GM19452 (cell line): Measurements from ENCODE around the gene SNAPC4.

Experiments
- ATAC-seq: cut with Tn5 transposase; IDR thresholded peaks from one replicate; pipeline ENCODE4 v1.9.1; 2021; ENCODE audit not compliant: unreplicated experiment

Gene SNAPC4, protein sequence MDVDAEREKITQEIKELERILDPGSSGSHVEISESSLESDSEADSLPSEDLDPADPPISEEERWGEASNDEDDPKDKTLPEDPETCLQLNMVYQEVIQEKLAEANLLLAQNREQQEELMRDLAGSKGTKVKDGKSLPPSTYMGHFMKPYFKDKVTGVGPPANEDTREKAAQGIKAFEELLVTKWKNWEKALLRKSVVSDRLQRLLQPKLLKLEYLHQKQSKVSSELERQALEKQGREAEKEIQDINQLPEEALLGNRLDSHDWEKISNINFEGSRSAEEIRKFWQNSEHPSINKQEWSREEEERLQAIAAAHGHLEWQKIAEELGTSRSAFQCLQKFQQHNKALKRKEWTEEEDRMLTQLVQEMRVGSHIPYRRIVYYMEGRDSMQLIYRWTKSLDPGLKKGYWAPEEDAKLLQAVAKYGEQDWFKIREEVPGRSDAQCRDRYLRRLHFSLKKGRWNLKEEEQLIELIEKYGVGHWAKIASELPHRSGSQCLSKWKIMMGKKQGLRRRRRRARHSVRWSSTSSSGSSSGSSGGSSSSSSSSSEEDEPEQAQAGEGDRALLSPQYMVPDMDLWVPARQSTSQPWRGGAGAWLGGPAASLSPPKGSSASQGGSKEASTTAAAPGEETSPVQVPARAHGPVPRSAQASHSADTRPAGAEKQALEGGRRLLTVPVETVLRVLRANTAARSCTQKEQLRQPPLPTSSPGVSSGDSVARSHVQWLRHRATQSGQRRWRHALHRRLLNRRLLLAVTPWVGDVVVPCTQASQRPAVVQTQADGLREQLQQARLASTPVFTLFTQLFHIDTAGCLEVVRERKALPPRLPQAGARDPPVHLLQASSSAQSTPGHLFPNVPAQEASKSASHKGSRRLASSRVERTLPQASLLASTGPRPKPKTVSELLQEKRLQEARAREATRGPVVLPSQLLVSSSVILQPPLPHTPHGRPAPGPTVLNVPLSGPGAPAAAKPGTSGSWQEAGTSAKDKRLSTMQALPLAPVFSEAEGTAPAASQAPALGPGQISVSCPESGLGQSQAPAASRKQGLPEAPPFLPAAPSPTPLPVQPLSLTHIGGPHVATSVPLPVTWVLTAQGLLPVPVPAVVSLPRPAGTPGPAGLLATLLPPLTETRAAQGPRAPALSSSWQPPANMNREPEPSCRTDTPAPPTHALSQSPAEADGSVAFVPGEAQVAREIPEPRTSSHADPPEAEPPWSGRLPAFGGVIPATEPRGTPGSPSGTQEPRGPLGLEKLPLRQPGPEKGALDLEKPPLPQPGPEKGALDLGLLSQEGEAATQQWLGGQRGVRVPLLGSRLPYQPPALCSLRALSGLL (N-terminal part only)

DNA sequence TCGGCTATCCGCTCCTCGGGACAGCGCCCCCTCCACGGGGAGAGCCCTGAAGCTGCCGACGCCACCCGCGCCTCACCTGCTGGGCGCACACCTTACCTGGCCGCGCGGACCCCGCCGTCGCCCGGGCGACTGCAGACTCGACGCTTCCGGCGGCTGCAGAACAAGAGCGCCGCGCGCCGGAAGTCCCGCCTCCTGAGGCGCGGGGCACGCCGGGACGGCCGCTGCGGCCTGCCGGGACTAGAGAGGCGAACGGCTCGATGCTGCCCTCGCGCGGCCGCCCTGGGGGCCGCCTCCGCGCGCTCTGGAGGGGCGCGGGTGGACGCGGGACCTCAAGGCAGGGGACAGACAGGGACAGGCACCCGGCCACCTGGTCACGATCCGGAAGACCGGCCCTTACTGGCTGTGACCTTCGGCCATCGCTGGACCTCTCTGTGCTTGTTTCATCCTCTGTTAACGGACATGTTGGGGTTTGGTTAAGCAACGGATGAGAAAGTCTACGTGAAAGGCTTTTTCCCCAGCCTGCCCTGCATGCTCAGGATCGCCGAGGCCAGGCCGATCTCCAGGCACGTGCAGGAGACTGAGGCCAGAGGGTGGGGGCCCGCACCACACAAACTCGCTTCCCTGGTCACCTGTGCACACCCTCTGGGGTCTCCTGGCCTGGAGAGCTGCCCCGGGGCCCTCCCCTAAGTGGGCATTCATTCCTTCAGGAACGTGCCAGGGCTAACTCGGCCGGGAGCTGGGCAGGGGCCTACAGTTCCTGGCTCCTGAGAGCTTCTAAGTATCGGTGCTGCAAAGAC, at the start of gene SNAPC4:
TSS of gene SNAPC4 (minus strand) at position 133 of the 797 bp plus-strand sequence. CDS start 1,742 bp downstream, outside the sequence.
- peak; percentile 68 for ATAC-seq

DNA sequence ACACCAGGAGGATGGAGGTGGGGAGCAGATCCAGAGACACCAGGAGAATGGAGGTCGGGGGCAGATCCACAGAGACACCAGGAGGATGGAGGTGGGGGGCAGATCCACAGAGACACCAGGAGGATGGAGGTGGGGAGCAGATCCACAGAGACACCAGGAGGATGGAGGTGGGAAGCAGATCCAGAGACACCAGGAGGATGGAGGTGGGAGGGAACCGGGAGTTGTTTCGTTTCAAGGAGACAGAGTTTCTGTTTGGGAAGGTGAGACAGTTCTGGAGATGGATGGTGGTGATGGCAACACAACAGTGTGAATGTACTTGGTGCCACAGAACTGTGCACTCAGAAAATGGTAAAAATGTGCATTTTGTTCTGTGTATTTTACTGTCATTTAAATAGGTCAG, 48.7 kb upstream of the SNAPC4 start:
- ATAC-seq, result no peak

DNA sequence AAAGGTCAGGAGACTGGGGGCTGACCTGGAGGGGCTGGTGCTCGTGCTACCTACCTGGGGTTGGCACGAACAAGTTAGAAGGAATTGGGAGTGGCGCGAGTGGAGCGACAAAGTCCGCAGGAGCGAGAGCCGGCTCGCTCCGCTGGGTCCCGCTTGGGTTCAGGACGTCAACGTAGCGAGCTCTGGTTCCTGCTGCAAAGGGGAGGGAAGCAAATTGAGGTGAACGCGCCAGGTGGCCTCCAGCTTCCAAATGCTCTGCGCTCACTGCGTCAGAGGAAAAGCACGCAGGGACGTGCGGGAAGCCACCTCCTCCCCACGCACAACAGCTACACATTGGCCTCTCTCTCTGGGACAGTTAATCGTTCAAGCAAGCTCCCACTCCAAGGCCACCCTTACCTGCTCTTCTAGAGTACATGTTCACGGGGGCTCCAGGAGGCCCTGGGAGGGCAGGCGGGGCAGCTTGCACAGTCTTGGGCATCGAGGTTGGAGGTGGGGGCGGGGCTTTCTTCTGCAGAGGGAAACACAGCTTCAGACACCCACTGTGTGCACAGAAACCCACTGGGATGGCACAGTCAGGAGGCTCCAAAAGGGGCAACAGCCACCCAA, 47.3 kb upstream of the SNAPC4 start:
- no peak for ATAC-seq

DNA sequence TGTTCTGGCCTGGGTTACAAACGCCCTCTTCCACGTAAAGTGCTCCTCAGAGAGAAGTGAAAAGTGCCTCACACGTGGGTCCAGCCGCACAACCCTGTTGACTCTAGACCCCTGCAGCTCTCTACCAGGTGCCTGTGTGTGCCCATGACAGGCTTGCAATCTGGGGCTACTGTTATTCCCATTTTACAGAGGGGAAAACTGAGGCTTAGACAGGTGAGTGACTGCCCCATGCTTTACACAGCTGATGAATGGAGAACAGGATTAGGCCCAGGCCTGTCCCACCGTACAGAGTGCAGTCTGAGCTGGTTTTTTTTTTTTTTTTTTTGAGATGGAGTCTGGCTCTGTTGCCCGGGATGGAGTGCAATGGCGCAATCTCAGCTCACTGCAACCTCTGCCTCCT, 45.8 kb upstream of the SNAPC4 start:
- ATAC-seq, result no peak

DNA sequence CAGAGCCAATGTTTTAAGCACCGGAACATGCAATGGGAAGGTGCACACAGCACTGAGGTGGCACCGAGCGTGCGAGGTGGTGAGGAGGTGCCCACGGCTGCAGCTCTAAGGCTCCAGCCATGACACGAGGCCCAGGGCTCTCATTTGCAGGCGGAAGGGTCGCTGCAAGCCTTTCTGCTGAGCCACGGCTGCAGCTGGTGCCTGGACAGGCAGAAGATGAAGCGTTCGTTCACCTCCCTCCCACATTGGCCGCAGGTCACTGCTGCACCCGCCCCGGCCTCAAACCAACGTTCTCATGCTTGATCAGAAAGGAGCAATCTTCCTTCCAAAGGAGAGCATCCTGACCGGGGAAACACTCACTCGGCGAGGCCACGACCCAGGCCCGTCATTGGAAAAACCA, 44.1 kb upstream of the SNAPC4 start:
- no peak for ATAC-seq

DNA sequence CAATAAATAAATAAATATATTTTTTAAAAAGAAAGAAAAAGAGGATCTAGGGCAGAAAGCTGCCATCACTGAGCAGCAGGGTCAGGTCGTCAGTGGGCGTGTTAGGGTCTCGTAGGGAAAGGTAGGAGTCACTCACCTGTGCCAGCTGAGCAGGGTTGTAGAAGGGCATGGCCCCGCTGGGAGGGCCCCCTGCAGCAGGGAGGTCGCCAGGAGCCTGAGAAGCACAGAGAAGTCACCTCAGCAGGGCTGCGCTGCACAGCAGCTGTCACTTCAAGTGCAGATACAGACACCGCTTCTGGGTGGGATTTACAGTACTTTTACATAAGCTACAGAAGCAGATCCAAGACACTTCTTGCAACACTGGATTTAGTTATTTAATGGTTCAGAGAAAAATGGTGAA, 43.7 kb upstream of the SNAPC4 start:
- ATAC-seq, result no peak

DNA sequence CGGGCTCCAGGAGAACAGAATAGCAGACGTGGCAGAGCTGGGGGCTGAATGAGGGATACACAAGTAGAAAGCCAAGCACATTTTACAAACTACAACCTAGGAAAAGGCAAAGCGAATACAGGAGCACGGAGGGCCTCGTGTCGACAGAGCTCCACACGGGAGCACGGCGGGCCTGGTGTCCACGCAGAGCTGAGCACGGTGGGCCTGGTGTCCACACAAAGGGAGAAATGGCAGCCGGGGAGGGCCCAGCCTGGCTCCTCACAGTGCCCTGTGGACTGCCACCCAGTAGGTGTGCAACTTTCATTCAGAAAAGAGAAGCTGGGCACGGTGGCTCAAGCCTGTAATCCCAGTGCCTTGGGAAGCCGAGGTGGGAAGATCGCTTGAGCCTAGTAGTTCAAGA, 43.1 kb upstream of the SNAPC4 start:
- no peak for ATAC-seq

DNA sequence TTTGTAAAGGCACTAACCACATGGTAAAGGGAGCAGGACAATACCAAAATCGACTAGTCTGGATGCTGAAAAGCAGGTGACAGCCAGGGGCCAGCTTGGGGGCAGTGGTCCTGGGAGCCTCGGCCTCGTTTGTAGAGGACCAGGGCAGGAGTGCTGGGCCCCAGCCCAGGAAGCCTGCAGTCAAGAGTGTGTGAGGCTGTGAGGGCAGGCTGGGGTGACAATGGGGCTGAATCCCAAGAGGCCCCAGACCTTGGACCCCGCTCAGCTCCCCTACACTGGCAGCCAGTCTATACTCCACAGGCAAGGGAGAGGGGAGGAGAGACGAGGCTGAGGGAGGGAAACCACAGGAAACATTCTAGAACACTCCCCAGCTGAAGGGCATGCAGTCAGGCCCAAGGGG, 42.3 kb upstream of the SNAPC4 start:
- ATAC-seq, result no peak

DNA sequence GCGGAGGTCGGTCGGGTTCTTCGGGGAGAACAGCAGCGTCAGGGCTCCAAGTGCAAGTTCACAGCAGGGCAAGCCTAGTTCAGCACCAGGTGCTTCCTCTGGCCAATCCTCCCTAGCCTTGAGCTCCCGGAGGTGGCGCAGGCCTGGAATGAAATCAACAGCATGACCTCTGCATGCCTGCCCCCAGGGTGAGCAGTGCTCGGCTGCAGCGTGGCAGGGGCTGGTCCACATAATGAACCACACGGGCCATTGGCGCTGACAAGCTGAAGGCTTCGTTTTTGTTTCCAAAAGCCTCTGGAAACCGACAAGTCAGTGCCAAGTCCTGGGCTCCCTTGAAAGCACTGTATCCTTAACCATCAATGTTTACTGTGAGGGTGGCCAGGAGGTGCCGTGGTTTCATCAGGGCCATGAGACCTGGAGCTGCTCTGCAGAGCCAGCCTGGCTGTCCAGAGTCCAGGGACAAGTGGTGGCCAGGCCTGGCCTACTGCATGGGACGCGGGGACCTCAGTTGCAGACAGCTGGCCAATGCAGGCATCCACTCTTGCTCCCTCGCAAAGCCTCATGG, 41.8 kb upstream of the SNAPC4 start:
- no peak for ATAC-seq

DNA sequence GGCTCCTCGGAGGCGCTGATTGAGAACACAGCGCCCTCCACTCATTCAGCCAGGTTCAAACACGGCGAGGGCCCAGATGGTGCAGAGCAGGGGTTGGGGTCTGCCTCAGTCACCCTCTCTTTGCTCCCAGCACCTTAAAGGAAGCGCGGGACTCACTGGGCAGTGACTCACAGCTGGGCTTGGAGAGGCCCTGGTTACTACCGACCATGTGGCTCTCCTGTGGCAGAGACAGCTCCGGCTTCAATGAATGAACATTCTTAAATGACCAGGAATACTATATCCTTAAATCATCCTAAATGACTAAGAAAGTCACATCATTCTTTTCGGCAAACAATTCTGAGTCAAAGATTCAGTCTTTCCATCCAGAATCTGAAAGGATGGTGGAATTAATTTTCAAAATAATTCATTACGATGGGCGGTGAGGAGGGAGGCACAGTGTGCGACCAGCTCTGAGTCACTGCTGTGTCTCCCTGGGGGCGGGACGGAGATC, 41.3 kb upstream of the SNAPC4 start:
- ATAC-seq, result no peak

DNA sequence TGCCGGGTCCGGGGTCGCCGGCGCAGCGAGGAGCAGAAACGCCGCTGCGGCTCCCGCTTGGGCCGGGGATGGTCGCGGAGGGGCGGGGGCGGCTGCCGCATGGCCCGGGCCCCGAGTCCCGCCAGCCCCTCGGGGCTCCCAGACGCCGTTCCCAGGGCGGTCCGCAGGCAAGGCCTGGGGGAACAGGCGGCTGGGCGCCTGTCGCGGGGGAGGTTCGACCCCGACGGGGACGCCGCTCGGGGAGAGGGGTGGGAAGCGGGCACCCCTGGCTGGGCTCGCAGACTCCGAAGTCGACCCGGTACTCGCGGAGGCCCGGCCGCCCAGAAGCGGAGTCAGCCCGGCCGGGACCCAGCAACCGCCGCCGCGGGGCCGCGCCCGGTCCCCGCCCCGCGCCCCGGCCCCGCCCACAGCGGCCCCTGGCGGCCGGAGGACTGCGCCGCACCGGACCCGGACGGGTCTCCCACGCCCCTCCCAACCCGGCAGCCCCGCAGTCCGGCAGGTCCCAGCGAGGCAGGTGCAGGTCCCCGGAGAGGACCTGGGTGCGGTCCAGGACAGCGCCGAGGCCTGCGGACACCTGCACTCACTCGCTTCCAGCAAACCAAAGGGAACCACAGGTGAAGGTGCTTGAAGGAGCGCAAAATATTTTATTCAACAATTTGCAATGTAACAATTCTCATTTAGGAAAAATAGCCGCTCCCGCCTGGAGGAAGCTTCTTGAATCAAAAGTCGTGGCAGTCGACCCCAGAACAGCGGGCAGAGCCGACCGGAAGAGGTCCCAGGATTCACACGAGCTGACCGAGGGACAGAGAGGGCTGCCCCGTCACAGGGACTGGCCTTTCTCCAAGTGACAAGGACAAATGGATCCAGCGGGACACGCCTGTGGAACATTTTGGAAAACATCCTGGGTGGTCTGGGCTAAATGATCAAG, 39.8 kb upstream of the SNAPC4 start, which contains the start of gene INPP5E:
TSS of gene INPP5E (minus strand) at position 365 of the 928 bp plus-strand sequence. CDS start 426 bp downstream, outside the sequence.
- peak; percentile 63 for ATAC-seq

DNA sequence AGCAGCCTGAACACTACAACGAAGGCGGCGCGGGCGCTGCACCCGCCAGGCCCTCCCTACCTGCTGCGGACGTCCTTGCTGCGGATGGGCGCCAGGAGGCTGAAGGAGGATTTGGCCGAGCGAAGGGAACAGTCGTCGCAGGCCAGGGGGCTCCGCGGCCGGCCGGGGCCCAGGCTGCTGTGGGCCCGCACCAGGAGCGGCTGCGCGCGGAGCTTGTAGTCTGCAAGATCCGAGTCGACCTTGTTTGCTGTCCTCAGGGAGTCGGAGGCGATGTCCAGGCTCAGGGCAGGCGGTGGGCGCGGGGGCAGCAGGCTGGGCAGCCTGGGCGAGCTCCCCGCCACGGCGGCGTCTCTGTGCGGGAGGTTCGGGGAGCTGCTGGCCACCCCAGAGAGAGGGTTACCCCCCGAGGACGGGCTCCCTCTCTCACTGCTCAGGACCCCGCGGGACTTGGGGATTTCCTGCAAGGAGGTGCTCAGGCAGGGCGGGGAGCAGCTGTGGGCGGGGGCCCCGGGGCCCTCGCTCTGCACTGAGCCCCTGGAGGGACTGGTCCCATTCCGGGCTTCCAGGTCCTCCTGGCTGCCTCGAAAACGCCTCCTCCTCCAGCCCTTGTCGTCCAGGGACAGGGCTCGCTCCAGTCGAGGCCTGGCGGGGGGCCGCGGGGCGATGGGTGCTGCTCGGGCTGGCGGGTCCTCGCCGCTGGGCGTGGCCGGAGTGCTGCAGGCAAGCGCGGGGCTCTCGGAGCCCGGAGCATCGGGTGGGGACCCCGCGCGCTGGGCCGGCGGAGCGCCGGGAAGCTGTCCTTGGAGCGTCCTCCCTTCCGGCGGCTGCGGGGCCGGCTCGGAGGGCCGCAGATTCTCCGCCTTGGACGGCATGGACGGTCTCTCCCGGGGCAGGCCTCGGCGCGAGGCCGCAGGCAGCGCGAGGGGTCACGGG, 38.8 kb upstream of the SNAPC4 start:
- peak; percentile 37 for ATAC-seq

DNA sequence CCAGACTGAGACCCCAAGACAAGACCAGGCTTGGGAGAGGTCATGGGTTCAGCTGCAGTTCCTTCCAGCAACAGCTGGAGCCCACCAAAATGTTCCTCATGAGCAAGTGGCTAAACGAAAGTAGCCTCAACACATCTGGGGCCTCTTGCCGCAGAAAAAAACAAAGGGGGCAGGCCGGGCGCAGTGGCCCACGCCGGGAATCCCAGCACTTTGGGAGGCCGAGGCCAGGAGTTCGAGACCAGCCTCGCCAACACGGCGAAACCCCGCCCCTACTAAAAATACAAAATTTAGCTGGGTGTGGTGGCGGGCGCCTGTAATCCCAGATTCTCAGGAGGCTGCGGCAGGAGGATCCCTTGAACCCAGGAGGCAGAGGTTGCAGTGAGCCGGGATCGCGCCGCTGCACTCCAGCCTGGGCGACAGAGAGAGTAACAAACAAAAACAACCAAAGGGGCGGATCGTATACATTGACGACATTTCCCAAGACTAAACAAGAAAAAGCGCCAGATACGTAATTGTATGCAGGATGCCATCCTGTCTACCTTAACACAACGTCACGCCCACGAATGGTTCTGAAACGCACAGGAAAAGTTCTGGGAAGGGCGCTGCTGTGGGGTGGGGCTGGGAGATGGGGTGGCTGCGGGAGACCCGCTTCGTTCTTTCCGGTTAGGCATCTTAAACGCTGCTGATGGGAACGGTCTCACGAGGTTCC, 38.0 kb upstream of the SNAPC4 start:
- ATAC-seq, result peak; percentile 7

DNA sequence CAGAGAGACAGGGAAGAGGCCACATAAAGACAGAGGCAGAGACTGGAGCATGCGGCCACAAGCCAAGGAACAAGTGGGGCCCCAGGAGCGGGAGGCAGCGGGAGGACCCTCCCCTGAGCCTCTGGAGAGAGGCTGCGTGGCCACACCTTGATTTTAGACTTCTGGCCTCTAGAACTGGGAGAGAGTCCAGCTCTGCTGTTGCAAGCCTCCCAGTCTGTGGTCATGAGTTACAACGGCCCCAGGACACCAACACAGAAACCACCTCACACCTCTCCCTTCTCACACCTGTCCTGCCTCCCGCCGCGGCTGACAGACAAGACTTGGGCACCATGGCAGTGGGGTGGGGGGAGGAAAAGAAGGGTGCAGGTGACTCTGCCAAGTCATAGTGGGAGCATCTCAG, 37.5 kb upstream of the SNAPC4 start:
- ATAC-seq, result no peak

DNA sequence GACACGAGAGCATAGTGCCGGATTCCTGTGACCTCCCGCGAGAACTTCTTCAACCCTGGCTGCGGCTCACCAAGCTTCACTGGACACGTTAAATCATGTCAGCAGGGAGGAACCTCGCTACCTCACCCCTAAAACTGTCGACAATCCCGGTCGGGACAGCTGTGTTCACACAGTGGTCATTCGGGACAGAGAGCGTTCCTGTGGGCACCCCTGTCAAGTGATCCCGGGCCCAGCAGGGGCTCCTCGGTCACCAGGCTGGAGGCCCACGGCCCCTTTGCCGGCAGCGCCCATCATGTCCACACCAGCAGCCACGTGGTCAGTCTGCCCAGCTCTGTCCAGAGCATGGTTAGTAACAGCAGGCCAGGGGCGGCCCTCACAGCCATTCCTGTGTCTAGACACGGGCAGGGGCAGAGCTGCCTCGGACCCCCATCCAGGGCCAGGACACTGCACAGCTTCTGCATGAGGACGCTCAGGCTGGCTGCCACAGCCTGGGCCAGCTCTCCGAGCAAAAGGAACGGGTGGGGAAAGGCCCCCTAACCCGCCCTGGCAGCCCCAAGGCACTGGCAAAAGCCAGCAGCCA, 36.2 kb upstream of the SNAPC4 start:
- no peak for ATAC-seq

DNA sequence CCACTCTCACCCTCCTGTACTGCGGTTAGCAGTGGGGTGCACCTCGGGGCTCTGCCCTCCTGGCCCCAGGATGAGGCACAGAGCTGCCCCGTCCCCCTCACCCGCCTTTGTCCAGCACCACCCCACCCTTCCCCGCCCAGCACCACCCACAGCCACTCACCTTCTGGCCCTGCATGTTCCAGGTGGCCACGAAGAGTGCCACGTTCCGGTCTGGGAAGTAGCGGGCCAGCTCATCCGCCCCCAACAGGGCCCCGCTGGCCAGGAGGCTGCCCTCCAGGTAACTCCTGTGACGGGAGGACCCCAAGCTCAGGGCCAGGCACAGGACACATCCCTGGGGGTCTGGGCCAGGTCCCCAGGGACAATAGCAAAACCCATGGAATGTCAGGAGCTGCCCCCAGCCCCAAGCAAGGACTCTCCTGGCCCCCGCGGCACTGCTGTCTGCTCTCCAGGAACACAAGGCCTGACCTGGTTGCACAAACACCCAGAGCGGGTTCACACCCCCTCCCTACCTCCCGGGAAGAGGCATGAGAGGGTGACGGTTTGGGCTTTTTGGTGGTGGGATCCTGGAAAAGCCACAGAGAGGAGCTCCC, 34.7 kb upstream of the SNAPC4 start:
- no peak for ATAC-seq
